ENCODE data around the gene FA2H. TPM values are rescaled to one million over a fixed set of nuclear protein-coding genes. Genes with fewer than 3 reads are reported as not detected.
A peak's percentile ranks its signal among the peaks of the same experiment; 100 is the strongest.

FA2H gene
- total and polyA plus RNA-seq, 2 of the 13 experiments (the other 11 are each of a cell fraction or from before 2014, with no cell fraction given): 0.20 TPM; not detected in 1

GRCh38 chr16:74718140-74718539 is 56.5 kb downstream of the FA2H start:
- Histone ChIP-seq H3K9me3 (ENCODE audit: low read length) (no peaks in the 10 kb centered on the region), H3K27me3 (ENCODE audit: control insufficient read depth in 1 of 2, insufficient read depth in 2 of 2, low read length in 2 of 2) (peaks cover 20 to 56% of the 10 kb centered on the region in 2 experiments), H2AFZ (ENCODE audit: low read length) (no peak overlapping the region), H3K79me2 (ENCODE audit: insufficient read depth, low read length) (no peaks in the 10 kb centered on the region), H3K9ac (ENCODE audit: insufficient read depth, low read depth, low read length) (no peak overlapping the region), H3K36me3 (replicated peaks in 1 of 2; ENCODE audit: control insufficient read depth in 1 of 2, insufficient read depth in 2 of 2, low read length in 2 of 2) (no peaks in the 10 kb centered on the region), H3K4me2 (ENCODE audit: low read depth, low read length) (no peak overlapping the region), H3K4me1 (ENCODE audit: insufficient read depth, low read length) (0 out of 2 replicates have a peak, but pooled peaks cover 6% of the 10 kb centered on the region), H3K27ac (ENCODE audit: extremely low read length, insufficient read depth, low read length) (no peak overlapping the region), H4K20me1 (ENCODE audit: insufficient read depth, low read length) (no peaks in the 10 kb centered on the region), H3K4me3 (replicated peaks in 1 of 3; ENCODE audit: insufficient read depth in 1 of 3, low read depth in 2 of 3, low read length in 3 of 3) (no peak overlapping the region)
- ChIA-PET CTCF (ENCODE audit: low intra/inter-chr PET ratio, low total read pairs) (no interaction called here), POLR2A (no interaction called here)
- BruUV-seq (replicated peaks): no TSS peak
- intact Hi-C loops (cut with micrococcal nuclease; ENCODE audit: unreplicated experiment) (no loop called here), in situ Hi-C loops (cut with HindIII; ENCODE audit: extremely low pct_ligation_motif_present, low pct_unique_long_range_greater_than_20kb) (no loop called here)
- WGBS (ENCODE audit: low lambda C conversion rate): 40% methylated on average over 11 of the region's 13 CpGs
- TF ChIP-seq NR2C2 (CRISPR knock-in tag; IDR thresholded peaks at IDR 0.05; ENCODE audit: borderline replicate concordance) (no peak), ZNF737 (CRISPR knock-in tag; IDR thresholded peaks at IDR 0.05; ENCODE audit: borderline replicate concordance) (no peak)
- ATAC-seq (no peak), DNase-seq (ENCODE audit: low spot score) (no peak), FAIRE-seq (no peak)

GRCh38 chr16:74717367-74717766 is 57.3 kb downstream of the FA2H start:
- Histone ChIP-seq H3K4me1 (ENCODE audit: insufficient read depth, low read length) (0 out of 2 replicates have a peak, but pooled peaks cover 6% of the 10 kb centered on the region), H3K27ac (ENCODE audit: extremely low read length, insufficient read depth, low read length) (no peak overlapping the region), H3K9me3 (ENCODE audit: low read length) (no peaks in the 10 kb centered on the region), H3K79me2 (ENCODE audit: insufficient read depth, low read length) (no peaks in the 10 kb centered on the region), H3K4me3 (replicated peaks in 1 of 3; ENCODE audit: insufficient read depth in 1 of 3, low read depth in 2 of 3, low read length in 3 of 3) (no peak overlapping the region; a peak in 1 of 6 replicates), H4K20me1 (ENCODE audit: insufficient read depth, low read length) (no peaks in the 10 kb centered on the region), H2AFZ (ENCODE audit: low read length) (peak overlapping the region; percentile 57), H3K4me2 (ENCODE audit: low read depth, low read length) (peak overlapping the region; percentile 12; the same call in 1 of the 2 replicates), H3K36me3 (replicated peaks in 1 of 2; ENCODE audit: control insufficient read depth in 1 of 2, insufficient read depth in 2 of 2, low read length in 2 of 2) (no peaks in the 10 kb centered on the region), H3K9ac (ENCODE audit: insufficient read depth, low read depth, low read length) (no peak overlapping the region), H3K27me3 (ENCODE audit: control insufficient read depth in 1 of 2, insufficient read depth in 2 of 2, low read length in 2 of 2) (peaks cover 20 to 62% of the 10 kb centered on the region in 2 experiments)
- intact Hi-C loops (cut with micrococcal nuclease; ENCODE audit: unreplicated experiment): no loop called here
- ChIA-PET CTCF (ENCODE audit: low intra/inter-chr PET ratio, low total read pairs) (no interaction called here), POLR2A (no interaction called here)
- in situ Hi-C loops (cut with HindIII; ENCODE audit: extremely low pct_ligation_motif_present, low pct_unique_long_range_greater_than_20kb): no loop called here
- TF ChIP-seq NCOA5 (CRISPR knock-in tag; IDR thresholded peaks at IDR 0.05) (no peak), ZBTB33 (CRISPR knock-in tag; IDR thresholded peaks at IDR 0.05) (peak; percentile 65; the same call in 1 of the 2 replicates), CC2D1A (CRISPR knock-in tag; IDR thresholded peaks at IDR 0.05) (no peak), BRCA1 (CRISPR knock-in tag; IDR thresholded peaks at IDR 0.05) (no peak)
- no peak for FAIRE-seq
- DNase-seq (ENCODE audit: low spot score): no peak
- BruUV-seq (replicated peaks): no TSS peak
- ATAC-seq: no peak; the same call in 2 of the 3 replicates
- 32% methylated on average over 7 of the region's 7 CpGs for WGBS (ENCODE audit: low lambda C conversion rate)
